ENCODE data around the gene GCK.

DNA sequence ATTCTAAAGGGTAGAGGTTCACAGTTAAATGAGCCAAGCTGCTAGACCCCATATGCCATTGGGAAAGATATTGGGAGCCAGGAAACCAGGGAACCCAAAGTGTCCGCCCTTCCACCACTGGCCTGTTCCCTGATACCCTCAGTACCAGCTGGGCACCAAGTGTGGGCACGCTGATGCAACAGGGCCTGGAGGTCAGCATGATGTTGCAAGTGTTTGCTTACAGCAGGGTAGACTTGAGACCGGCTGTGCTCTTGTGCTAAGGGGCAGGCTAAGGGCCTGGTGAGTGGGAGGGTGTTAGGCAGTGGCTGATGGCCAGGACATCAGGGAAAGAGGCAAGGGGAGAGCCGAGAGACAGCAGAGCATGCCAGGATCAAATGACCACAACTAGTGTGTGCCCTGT is 27.1 kb downstream of the GCK start:
- TF ChIP-seq POLR2AphosphoS5 (IDR thresholded peaks at IDR 0.05; ENCODE audit: low read depth, low read length) (no peak), TAF1 (IDR thresholded peaks at IDR 0.05; ENCODE audit: borderline replicate concordance, insufficient read depth, low read length) (no peak), SIN3A (IDR thresholded peaks at IDR 0.05; ENCODE audit: borderline replicate concordance, insufficient read depth, low read length) (no peak), FOXP2 (optimal IDR thresholded peaks at IDR 0.05; ENCODE audit: borderline replicate concordance, extremely low read depth, extremely low read length, insufficient read depth) (no peak)
- TF ChIP-seq, protein P1, sequence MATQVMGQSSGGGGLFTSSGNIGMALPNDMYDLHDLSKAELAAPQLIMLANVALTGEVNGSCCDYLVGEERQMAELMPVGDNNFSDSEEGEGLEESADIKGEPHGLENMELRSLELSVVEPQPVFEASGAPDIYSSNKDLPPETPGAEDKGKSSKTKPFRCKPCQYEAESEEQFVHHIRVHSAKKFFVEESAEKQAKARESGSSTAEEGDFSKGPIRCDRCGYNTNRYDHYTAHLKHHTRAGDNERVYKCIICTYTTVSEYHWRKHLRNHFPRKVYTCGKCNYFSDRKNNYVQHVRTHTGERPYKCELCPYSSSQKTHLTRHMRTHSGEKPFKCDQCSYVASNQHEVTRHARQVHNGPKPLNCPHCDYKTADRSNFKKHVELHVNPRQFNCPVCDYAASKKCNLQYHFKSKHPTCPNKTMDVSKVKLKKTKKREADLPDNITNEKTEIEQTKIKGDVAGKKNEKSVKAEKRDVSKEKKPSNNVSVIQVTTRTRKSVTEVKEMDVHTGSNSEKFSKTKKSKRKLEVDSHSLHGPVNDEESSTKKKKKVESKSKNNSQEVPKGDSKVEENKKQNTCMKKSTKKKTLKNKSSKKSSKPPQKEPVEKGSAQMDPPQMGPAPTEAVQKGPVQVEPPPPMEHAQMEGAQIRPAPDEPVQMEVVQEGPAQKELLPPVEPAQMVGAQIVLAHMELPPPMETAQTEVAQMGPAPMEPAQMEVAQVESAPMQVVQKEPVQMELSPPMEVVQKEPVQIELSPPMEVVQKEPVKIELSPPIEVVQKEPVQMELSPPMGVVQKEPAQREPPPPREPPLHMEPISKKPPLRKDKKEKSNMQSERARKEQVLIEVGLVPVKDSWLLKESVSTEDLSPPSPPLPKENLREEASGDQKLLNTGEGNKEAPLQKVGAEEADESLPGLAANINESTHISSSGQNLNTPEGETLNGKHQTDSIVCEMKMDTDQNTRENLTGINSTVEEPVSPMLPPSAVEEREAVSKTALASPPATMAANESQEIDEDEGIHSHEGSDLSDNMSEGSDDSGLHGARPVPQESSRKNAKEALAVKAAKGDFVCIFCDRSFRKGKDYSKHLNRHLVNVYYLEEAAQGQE (IDR thresholded peaks at IDR 0.05; ENCODE audit: insufficient read depth in 1 of 2, low read depth in 2 of 2, low read length in 2 of 2): no peak
